GM12875 (cell line): ENCODE measurements around the gene LONRF3.

Source experiments
- H3K4me3 ChIP-seq: one replicate; pipeline ENCODE4 v1.5.1; 2011; ENCODE audit warnings: low read depth, low read length, control low read depth
- CTCF ChIP-seq: IDR thresholded peaks from 2 replicates; pipeline ENCODE4 v1.5.1; 2011; ENCODE audit warnings: low read depth, mild to moderate bottlenecking, control low read depth, inconsistent platforms, low read length, moderate library complexity, borderline replicate concordance; ENCODE audit not compliant: insufficient read depth

LONRF3 gene

GRCh38 chrX:118974908-118975671 is 672 bp downstream of the LONRF3 start:
- TF ChIP-seq CTCF = no peak
- no peak overlapping the region for H3K4me3 ChIP-seq

DNA sequence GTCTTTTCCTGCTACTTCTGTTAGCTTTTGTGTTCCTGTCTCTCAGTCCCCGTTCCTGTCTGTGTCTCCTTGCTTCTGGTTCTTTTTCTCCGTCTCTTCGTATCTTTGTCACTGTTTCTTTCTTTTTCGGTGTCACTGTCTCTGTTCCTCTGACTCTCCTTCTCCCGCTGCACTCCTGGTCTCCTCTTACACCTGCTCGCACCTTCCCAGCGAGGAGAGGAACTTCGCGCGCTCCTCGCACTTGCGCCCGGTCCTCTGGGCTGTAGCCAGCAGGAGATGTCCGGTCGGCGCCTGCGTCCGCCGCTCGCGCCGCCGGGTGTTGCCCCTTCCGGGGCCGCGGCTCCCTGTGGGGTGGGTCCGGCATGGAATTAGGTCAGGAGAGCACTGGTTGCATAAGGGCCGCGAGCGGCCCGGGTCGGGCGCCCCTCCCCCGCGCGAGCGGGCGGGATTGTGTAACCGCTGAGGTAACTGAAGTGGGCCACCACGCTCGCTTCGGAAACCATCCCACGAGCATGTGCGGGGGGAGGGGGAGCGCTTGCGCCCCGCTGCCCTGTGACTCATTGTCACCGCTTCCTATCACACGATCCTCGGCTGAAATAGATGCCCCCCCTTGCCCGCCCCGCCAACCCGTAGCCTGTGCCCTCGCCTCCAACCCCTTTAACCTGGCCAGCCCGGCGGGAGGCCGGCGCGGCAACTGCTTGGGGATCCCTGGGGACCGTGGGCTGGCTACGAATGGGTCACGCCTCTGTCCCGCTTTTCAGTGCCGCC is 1.6 kb downstream of the LONRF3 start:
- H3K4me3 ChIP-seq = no peak overlapping the region
- TF ChIP-seq CTCF = no peak

DNA sequence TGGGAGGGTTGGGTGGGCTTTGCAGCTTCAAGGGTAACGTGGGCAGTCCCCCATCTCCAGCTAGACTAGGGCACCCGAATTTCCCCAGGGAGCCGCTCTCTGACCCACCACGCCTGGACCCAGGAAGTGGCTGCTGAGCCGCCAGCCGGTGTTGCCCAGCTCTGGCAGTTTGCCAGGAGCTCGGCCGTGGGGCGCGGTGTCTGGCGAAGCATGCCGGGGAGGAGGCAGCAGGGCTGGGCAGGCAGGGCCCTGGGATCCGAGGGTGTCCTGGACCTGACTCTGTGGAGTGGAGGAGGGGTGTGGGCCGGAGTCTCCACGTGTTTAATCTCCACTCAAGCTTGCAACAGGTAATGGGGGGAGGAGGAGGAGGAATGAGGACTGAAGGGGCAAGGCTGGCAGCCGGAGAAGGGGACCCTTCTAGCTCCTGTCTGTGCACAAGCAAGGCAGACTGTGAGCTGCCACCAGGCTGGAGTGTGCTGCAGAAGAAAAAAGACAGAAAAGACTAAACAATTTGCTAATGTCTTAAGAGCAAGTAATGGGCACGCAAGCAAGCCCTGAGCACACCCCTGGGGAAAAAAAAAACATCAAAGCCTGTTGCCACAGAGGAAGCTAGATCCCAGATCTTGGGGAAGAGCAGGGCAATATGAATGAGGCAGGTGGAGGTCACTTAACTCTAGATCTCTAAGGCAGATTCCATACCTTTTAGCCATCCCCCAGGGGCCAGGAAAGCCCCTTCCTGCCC is 2.4 kb downstream of the LONRF3 start:
- no peak for TF ChIP-seq CTCF
- H3K4me3 ChIP-seq = no peak overlapping the region

DNA sequence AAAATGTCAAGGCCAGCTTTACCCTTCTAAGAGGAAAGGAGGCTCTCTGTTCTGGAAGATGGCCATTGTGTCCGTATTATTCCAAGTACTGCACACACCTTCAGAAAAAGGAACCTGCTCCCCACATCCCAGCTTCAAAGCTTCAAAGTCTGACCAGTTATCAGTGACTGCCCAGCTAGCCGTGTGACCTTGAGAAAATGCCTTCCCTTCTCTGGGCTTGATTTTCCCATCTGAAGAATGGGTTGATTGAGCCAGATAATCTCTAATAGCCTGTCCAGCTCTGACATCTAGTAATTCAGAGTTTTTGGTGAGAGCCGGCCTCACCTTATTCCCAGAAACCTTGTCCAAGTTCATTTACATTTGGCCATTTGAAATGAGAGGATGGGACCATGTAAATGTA is 3.0 kb downstream of the LONRF3 start:
- H3K4me3 ChIP-seq = no peak overlapping the region
- TF ChIP-seq CTCF = no peak

GRCh38 chrX:118978451-118978850 is 4.0 kb downstream of the LONRF3 start:
- H3K4me3 ChIP-seq = no peak overlapping the region
- TF ChIP-seq CTCF = no peak

GRCh38 chrX:118980761-118981160 is 6.3 kb downstream of the LONRF3 start:
- H3K4me3 ChIP-seq = no peak overlapping the region
- TF ChIP-seq CTCF = no peak

DNA sequence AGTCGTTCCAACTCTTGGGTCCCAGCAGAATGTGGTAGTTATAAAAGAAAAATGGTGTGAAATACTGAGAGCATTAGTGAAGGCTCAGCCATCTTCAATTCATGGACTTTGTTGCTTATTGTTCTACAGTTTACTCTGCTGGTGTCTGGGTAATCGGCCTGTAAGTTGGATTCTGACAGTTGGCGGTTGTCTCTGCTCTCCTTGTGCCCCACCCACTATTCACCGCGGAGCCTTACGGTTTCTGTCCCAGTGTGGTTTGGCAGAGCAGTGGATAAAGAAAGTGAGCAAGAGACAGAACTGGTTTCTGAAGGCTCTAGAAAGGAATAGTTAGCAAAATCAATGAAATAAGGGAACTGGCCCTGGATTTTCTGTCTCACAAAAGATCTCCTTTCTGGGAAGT is 9.1 kb downstream of the LONRF3 start:
- H3K4me3 ChIP-seq = no peak overlapping the region
- TF ChIP-seq CTCF = no peak
